ENCODE measurements around the gene ELMOD2.

The ELMOD2 gene

GRCh38 chr4:140603286-140603685 is 79.3 kb downstream of the ELMOD2 start:
- no peak overlapping the region for H3K27ac ChIP-seq
- TF ChIP-seq CTCF (conservative IDR thresholded peaks at IDR 0.05; ENCODE audit: low read depth), result no peak
- POLR2A ChIA-PET (ENCODE audit: low non-redundant PET), result no interaction called here
- DNase-seq (ENCODE audit: low spot score), result no peak
- CTCF ChIA-PET, result interaction anchor here (1.1 kb wide), 1 partner anchor 243 kb away, joined by 3 read pairs; no protein-coding TSS in a partner anchor

Data from RWPE1 (cell line).